DOHH2 (cell line): Measurements from ENCODE around the gene CCDC126.

Experiments
- CTCF ChIP-seq: fragments of 200-600 bp; sonication (generic); IDR thresholded peaks from one replicate; pipeline ENCODE4 v1.5.1; 2014; ENCODE audit warnings: antibody characterized with exemption, mild to moderate bottlenecking, low read depth, low read length; ENCODE audit not compliant: poor library complexity, severe bottlenecking
- EZH2phosphoT487 ChIP-seq: fragments of 200-600 bp; sonication (generic); IDR thresholded peaks from 2 replicates; pipeline ENCODE4 v1.6.1; 2017; ENCODE audit warnings: borderline replicate concordance, mild to moderate bottlenecking, antibody characterized with exemption, low read length, moderate library complexity, mixed read lengths

- TF ChIP-seq CTCF: no peak
- no peak for TF ChIP-seq EZH2phosphoT487
Observed at GRCh38 chr7:23600236-23600635, 3.1 kb downstream of the CCDC126 start.
